GM21529 (cell line): ENCODE results near the gene KPNA2.
"Not testable (repeated sequence)": the region's sequence is repeated elsewhere in the genome, so short reads cannot be mapped to it uniquely, and the experiment has no call there.

Source experiments
- ATAC-seq: cut with Tn5 transposase; IDR thresholded peaks from one replicate; pipeline ENCODE4 v1.9.1; 2021; ENCODE audit not compliant: unreplicated experiment

KPNA2 gene

GRCh38 chr17:68019675-68020408 is 15.7 kb upstream of the KPNA2 start:
- ATAC-seq = peak; percentile 96

- peak; percentile 8 for ATAC-seq
These were observed 15.2 kb upstream of the KPNA2 start for GRCh38 chr17:68020409-68020756.

GRCh38 chr17:68020791-68021190 is 14.7 kb upstream of the KPNA2 start:
- ATAC-seq = not testable (repeated sequence)

- no peak for ATAC-seq
These were observed 13.6 kb upstream of the KPNA2 start for GRCh38 chr17:68021963-68022362.

- ATAC-seq = not testable (repeated sequence)
These were observed 13.0 kb upstream of the KPNA2 start for GRCh38 chr17:68022547-68022946.

- no peak for ATAC-seq
These were observed 5.9 kb upstream of the KPNA2 start for GRCh38 chr17:68029512-68030215.

- no peak for ATAC-seq
These were observed 1.7 kb upstream of the KPNA2 start for GRCh38 chr17:68033636-68034451.

GRCh38 chr17:68034452-68034776 is 1.1 kb upstream of the KPNA2 start:
- no peak for ATAC-seq

- ATAC-seq = peak; percentile 91
These were observed 408 bp upstream of the KPNA2 start for GRCh38 chr17:68035131-68035522.

- no peak for ATAC-seq
These were observed 991 bp downstream of the KPNA2 start for GRCh38 chr17:68036304-68037147.

- ATAC-seq = no peak
These were observed 11.8 kb downstream of the KPNA2 start for GRCh38 chr17:68047153-68047846.

- ATAC-seq = not testable (repeated sequence)
These were observed 12.5 kb downstream of the KPNA2 start for GRCh38 chr17:68047890-68048542.

GRCh38 chr17:68048996-68049395 is 13.5 kb downstream of the KPNA2 start:
- ATAC-seq = no peak

- ATAC-seq = not testable (repeated sequence)
These were observed 14.4 kb downstream of the KPNA2 start for GRCh38 chr17:68049812-68050437.

GRCh38 chr17:68051321-68052312 is 16.1 kb downstream of the KPNA2 start:
- not testable (repeated sequence) for ATAC-seq

- no peak for ATAC-seq
These were observed 17.3 kb downstream of the KPNA2 start for GRCh38 chr17:68052810-68053209.

- no peak for ATAC-seq
These were observed 17.9 kb downstream of the KPNA2 start for GRCh38 chr17:68053231-68054013.
